PFSK-1 (cell line): ENCODE measurements around the gene KCNK6.

Experiments used
- FOXP2 ChIP-seq: optimal IDR thresholded peaks from 2 replicates; pipeline ENCODE3; 2011; ENCODE audit warnings: borderline replicate concordance, control low read depth, inconsistent platforms; ENCODE audit not compliant: insufficient read depth; ENCODE audit errors: extremely low read length, extremely low read depth
- POLR2AphosphoS5 ChIP-seq: IDR thresholded peaks from 2 replicates; pipeline ENCODE4 v1.6.1; 2012; ENCODE audit warnings: low read depth, mild to moderate bottlenecking, control low read depth, low read length, moderate library complexity
- REST ChIP-seq, 2 experiments: IDR thresholded peaks; 2 replicates each; pipeline versions ENCODE4 v1.6.1 to v1.8.0; 2011 to 2012; ENCODE audit warnings: low read depth in 2 of 2, low read length in 2 of 2, control low read depth in 1 of 2, inconsistent platforms in 1 of 2, mild to moderate bottlenecking in 1 of 2, moderate library complexity in 1 of 2; ENCODE audit not compliant: insufficient read depth in 1 of 2
- SIN3A ChIP-seq: IDR thresholded peaks from 2 replicates; pipeline ENCODE4 v1.6.1; 2012; ENCODE audit warnings: mild to moderate bottlenecking, low read length, moderate library complexity, borderline replicate concordance; ENCODE audit not compliant: insufficient read depth
- TAF1 ChIP-seq: IDR thresholded peaks from 2 replicates; pipeline ENCODE4 v1.6.1; 2012; ENCODE audit warnings: low read length, control low read depth, borderline replicate concordance; ENCODE audit not compliant: insufficient read depth

KCNK6 gene

DNA sequence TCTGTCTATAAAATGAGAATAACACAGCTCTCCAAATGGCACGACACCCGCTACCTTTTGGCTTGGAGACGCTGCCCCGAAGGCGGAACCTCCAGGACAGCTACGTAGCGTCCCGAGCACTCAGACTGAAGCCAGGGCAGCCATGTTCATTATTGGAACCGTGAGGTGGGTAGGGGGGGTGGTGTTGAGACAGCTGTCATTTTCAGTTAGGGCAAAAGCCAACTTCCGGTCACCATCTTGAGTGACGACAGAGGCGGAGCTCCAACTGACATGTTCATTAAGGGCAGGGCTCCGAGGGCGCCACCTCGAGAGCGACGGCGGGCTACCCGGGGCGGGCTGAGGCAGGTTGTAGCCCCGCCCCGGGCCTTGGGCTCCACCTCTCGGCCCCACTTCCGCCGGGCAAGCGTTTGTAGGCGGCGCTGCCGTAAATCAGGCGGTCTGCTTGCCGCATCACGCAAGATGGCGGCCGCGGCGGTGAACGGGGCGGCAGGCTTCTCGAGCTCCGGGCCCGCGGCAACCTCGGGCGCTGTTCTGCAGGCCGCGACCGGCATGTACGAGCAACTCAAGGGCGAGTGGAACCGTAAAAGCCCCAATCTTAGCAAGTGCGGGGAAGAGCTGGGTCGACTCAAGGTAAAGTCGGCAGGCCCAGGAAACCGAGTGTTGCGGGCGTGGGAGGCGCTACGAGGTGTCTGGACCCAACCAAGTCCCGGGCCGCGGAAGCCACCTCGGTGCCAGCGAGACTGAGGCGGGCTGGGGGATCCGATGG is 54.9 kb downstream of the KCNK6 start, which contains the start of gene PSMD8:
Gene PSMD8 (plus strand): TSS at position 240 of the 766 bp plus-strand sequence. CDS start 31 bp downstream, at position 271.
- peak; percentile 23 for TF ChIP-seq FOXP2
- TF ChIP-seq TAF1, result peak; percentile 98
- TF ChIP-seq SIN3A, result peak; percentile 59; the same call in 1 of the 2 replicates
- peak in 1 of 2 experiments; percentile 72; a peak in 2 of 4 replicates for TF ChIP-seq REST (IDR thresholded peaks at IDR 0.05; ENCODE audit: insufficient read depth in 1 of 2, low read depth in 2 of 2, low read length in 2 of 2)
- peak; percentile 95 for TF ChIP-seq POLR2AphosphoS5

DNA sequence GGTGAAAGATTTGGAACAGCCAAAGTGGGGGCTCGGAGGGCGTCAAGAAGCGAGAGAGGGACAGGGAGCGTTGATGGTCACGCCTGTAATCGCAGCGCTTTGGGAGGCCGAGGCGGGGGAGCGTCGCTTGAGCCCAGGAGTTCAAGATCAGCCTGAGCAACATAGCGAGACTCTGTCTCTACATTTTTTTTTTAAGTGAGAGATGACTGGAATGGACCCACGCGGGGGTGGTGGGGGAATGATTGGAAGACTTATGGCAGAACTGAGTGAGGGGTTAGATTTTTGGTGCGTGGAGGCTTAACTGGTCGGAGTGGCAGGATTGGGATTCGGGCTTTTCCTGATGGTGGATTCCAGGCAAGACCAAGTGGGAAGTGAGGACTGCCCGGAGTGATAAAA is 55.5 kb downstream of the KCNK6 start:
- TF ChIP-seq SIN3A, result no peak
- no peak for TF ChIP-seq REST (IDR thresholded peaks at IDR 0.05; ENCODE audit: insufficient read depth in 1 of 2, low read depth in 2 of 2, low read length in 2 of 2)
- no peak for TF ChIP-seq FOXP2
- no peak for TF ChIP-seq TAF1
- TF ChIP-seq POLR2AphosphoS5, result no peak

DNA sequence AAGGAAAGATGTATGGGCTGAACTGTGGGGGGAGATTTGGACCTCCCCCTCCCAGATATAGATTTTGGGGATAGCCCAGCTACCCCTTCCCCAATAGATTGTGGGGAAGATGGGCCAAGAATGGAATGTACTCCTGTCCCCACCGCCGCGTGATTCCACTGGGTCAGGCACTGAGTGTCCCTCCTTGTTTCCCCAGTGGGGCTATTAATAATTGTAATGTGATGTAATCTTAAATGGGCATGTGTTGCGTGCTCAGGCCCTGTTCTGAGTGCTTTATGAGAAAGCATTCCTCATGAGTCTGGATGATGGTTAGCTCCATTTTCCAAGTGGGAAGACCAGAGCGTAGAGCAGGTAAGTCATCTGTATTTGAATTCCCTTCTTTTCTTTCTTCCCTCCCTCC is 56.1 kb downstream of the KCNK6 start:
- TF ChIP-seq TAF1 (no peak), SIN3A (no peak), FOXP2 (no peak), POLR2AphosphoS5 (no peak), REST (IDR thresholded peaks at IDR 0.05; ENCODE audit: insufficient read depth in 1 of 2, low read depth in 2 of 2, low read length in 2 of 2) (no peak)

DNA sequence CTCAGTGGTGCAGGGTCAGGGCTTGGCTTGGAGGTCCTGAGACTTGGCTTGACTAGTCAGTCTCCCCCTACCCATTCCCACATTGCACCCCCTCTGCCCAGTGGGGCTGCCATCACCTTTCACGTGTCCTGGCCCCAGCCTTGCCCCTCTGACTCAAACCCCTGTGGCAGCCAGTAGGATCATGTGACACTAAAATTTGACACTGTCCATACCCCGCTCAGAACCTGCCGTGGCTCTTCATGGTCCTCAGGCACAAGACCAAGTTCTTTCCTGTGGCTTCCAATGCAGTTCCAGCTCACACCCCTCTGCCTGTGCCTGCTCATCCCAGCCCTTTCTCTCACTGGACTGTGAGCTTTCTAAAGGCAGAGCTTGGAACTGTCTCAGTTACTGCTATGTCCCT is 56.9 kb downstream of the KCNK6 start:
- TF ChIP-seq REST (IDR thresholded peaks at IDR 0.05; ENCODE audit: insufficient read depth in 1 of 2, low read depth in 2 of 2, low read length in 2 of 2) (no peak), FOXP2 (no peak), TAF1 (no peak)

GRCh38 chr19:38377052-38377451 is 57.4 kb downstream of the KCNK6 start:
- TF ChIP-seq TAF1, result no peak
- TF ChIP-seq REST (IDR thresholded peaks at IDR 0.05; ENCODE audit: insufficient read depth in 1 of 2, low read depth in 2 of 2, low read length in 2 of 2), result no peak
- no peak for TF ChIP-seq POLR2AphosphoS5
- no peak for TF ChIP-seq SIN3A
- no peak for TF ChIP-seq FOXP2
